Panc1 (cell line): Measurements from ENCODE around the gene WWTR1. TPM values are rescaled to one million over a fixed set of nuclear protein-coding genes. Genes with fewer than 3 reads are reported as not detected.
A peak's percentile ranks its signal among the peaks of the same experiment; 100 is the strongest.

Source experiments
- ATAC-seq: fragments of 200-7000 bp; cut with Tn5 transposase; 2 replicates; pipeline ENCODE4 v1.9.1; 2020; ENCODE audit warnings: mild to moderate bottlenecking, moderate library complexity
- BruUV-seq: library from RNA; stranded (reverse); fragments of 400-500 nt; replicated peaks from 2 replicates; lab custom pipeline; 2021; lab: Mats Ljungman, UMichigan
- CTCF ChIA-PET: fragments of 300-600 bp; sonication (Branson Sonifier 250); formaldehyde crosslinking; loops from one replicate; lab custom pipeline; 2022; ENCODE audit warnings: antibody characterized with exemption; lab: Charles Lee
- POLR2A ChIA-PET: fragments of 300-600 bp; sonication (Branson Sonifier 250); formaldehyde crosslinking; loops from one replicate; lab custom pipeline; 2022; ENCODE audit warnings: antibody characterized with exemption; lab: Charles Lee
- DNase-seq: peaks from one replicate; pipeline ENCODE4 v3.0.0-alpha.2; 2010; ENCODE audit warnings: low read depth, low spot score
- H3K27ac ChIP-seq: 2 replicates; pipeline ENCODE4 v1.5.1; 2011; ENCODE audit warnings: mild to moderate bottlenecking, low read length, inconsistent platforms
- H3K27me3 ChIP-seq: fragments of 200-500 bp; sonication (Bioruptor generic); 2 replicates; pipeline ENCODE4 v1.6.0; 2014; ENCODE audit warnings: low read length, inconsistent platforms; ENCODE audit not compliant: control insufficient read depth, insufficient read depth
- H3K36me3 ChIP-seq: fragments of 200-500 bp; sonication (Bioruptor generic); 2 replicates; pipeline ENCODE4 v1.5.1; 2014; ENCODE audit warnings: inconsistent platforms, mild to moderate bottlenecking, low read length, moderate library complexity; ENCODE audit not compliant: control insufficient read depth, insufficient read depth
- H3K4me1 ChIP-seq: 2 replicates; pipeline ENCODE4 v1.5.1; 2011; ENCODE audit warnings: inconsistent platforms, mild to moderate bottlenecking, low read length, moderate library complexity; ENCODE audit not compliant: control insufficient read depth, insufficient read depth
- H3K4me3 ChIP-seq, 2 experiments: 2 replicates each; pipeline ENCODE4 v1.5.1; 2011 to 2012; ENCODE audit warnings: low read depth in 2 of 2, low read length in 2 of 2, mild to moderate bottlenecking in 2 of 2, inconsistent platforms in 1 of 2, moderate library complexity in 1 of 2
- H3K9me3 ChIP-seq: fragments of 200-500 bp; sonication (Bioruptor generic); 2 replicates; pipeline ENCODE4 v1.5.1; 2014; ENCODE audit warnings: low read depth, mild to moderate bottlenecking, inconsistent platforms, low read length, moderate library complexity; ENCODE audit not compliant: control insufficient read depth, insufficient read depth
- POLR2AphosphoS5 ChIP-seq: IDR thresholded peaks from 2 replicates; pipeline ENCODE4 v1.6.1; 2012; ENCODE audit warnings: mild to moderate bottlenecking, low read depth, low read length, moderate library complexity
- SIN3A ChIP-seq: IDR thresholded peaks from 2 replicates; pipeline ENCODE4 v1.6.1; 2012; ENCODE audit warnings: low read depth, mild to moderate bottlenecking, low read length, moderate library complexity, borderline replicate concordance; ENCODE audit not compliant: insufficient read depth
- TCF7L2 ChIP-seq: IDR thresholded peaks from 2 replicates; pipeline ENCODE4 v1.6.1; 2011; ENCODE audit warnings: mild to moderate bottlenecking, low read depth, low read length, inconsistent platforms
- in situ Hi-C: cut with HindIII; loops from 2 replicates; pipeline ENCODE4 v1.10.0; 2016; ENCODE audit warnings: low sequenced_read_pairs, low pct_unique_long_range_greater_than_20kb
- intact Hi-C: fragments of 100-400 bp; cut with micrococcal nuclease; formaldehyde crosslinking; loops from one replicate; pipeline ENCODE4 v1.10.0; 2022; ENCODE audit not compliant: unreplicated experiment
- total RNA-seq: library from RNA; stranded (reverse); gene quantifications from one replicate; pipeline ENCODE4 v1.2.1, GENCODE V29; 2021; ENCODE audit not compliant: unreplicated experiment
- TF ChIP-seq, protein P1 (sequence below): fragments of 450-650 bp; IDR thresholded peaks from 2 replicates; pipeline ENCODE4 v1.5.1; 2017; ENCODE audit warnings: mild to moderate bottlenecking
- TF ChIP-seq, protein P2 (sequence below), 2 experiments: IDR thresholded peaks; 2 replicates each; pipeline ENCODE4 v1.6.1; 2011 to 2012; ENCODE audit warnings: low read depth in 2 of 2, control low read depth in 1 of 2, low read length in 1 of 2, mild to moderate bottlenecking in 1 of 2, moderate library complexity in 1 of 2; ENCODE audit not compliant: insufficient read depth in 1 of 2

WWTR1 gene
- total RNA-seq, 1 experiment from 2014 or later, result 298 TPM

DNA sequence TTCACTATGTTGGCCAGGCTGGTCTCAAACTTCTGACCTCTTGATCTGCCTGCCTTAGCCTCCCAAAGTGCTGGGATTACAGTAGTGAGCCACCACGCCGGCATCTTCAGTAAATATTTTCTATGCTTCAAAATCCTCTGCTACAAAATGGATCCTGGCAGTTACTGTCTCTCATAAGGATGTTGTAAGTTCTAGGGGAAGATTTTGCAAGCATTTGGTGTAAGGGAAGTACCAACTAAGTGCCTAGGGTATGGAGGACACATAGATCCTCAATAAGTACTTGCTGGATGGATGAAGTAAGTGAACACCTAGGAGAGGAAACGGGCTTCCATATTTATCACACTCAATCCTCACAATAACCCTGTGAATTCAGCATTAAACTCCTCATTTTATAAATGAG is 176.8 kb downstream of the WWTR1 start:
- CTCF ChIA-PET, result interaction anchor here (0.6 kb wide), 1 partner anchor 76 kb away, joined by 4 read pairs; no protein-coding TSS in a partner anchor
- in situ Hi-C loops, result no loop called here
- no peak for ATAC-seq

DNA sequence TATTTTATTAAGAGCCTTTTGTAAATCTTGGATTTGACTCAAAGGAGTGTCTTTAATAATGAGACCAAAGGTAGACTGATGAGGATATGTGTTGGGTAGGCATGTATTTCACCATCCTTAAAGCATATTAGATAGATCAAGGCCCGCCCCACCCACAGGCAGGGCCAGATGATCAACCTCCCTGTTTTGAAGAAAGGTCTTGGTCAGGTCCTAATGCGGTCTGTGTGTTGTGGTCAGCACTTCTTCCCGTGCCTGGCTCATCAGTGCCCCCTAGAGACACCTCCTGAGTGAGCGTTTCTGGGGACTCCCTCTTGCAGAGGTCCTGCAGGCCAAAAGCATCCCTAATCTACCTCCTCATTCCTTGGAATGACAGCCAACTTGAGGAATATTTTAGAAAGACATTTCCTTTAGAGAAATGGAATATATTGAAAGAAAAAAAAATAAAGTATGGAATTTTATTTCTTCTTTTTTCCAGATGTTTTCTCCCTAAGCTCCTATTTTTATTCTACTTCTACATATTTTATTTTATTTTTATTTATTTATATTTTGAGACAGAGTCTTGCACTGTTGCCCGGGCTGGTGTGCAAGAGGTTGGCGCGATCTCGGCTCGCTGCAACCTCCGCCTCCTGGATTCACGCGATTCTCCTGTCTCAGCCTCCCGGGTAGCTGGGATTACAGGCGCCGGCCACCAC is 177.4 kb downstream of the WWTR1 start:
- no peaks in the 10 kb centered on the region for H3K36me3 ChIP-seq

More for the DNA sequence above, 176.8 kb downstream of the WWTR1 start:
- Histone ChIP-seq H3K4me1 (peaks cover 21% of the 10 kb centered on the region), H3K9me3 (no peaks in the 10 kb centered on the region), H3K27me3 (no peaks in the 10 kb centered on the region), H3K27ac (peak overlapping the region; percentile 96), H3K36me3 (no peaks in the 10 kb centered on the region), H3K4me3 (no peak overlapping the region)
- intact Hi-C loops, result loop anchor here (10.0 kb wide), 1 partner anchor 526 kb away; no protein-coding TSS in a partner anchor
- DNase-seq, result no peak
- POLR2A ChIA-PET, result interaction anchor here (1.8 kb wide), 1 partner anchor 108 kb away, joined by 5 read pairs; no protein-coding TSS in a partner anchor
- BruUV-seq, result no TSS peak
- TF ChIP-seq TCF7L2, result no peak

More for the DNA sequence above, 177.4 kb downstream of the WWTR1 start:
- CTCF ChIA-PET, result interaction anchor here (0.6 to 1.7 kb wide), 3 partner anchors 75 to 360 kb away, joined by 3 to 6 read pairs (median 4); no protein-coding TSS in a partner anchor
- in situ Hi-C loops, result no loop called here
- peaks cover 21% of the 10 kb centered on the region for H3K4me1 ChIP-seq
- peak; percentile 92 for DNase-seq
- TF ChIP-seq POLR2AphosphoS5, result peak; percentile 68; the same call in 1 of the 2 replicates
- TF ChIP-seq, protein P1, sequence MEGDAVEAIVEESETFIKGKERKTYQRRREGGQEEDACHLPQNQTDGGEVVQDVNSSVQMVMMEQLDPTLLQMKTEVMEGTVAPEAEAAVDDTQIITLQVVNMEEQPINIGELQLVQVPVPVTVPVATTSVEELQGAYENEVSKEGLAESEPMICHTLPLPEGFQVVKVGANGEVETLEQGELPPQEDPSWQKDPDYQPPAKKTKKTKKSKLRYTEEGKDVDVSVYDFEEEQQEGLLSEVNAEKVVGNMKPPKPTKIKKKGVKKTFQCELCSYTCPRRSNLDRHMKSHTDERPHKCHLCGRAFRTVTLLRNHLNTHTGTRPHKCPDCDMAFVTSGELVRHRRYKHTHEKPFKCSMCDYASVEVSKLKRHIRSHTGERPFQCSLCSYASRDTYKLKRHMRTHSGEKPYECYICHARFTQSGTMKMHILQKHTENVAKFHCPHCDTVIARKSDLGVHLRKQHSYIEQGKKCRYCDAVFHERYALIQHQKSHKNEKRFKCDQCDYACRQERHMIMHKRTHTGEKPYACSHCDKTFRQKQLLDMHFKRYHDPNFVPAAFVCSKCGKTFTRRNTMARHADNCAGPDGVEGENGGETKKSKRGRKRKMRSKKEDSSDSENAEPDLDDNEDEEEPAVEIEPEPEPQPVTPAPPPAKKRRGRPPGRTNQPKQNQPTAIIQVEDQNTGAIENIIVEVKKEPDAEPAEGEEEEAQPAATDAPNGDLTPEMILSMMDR, result peak; percentile 98
- TF ChIP-seq, protein P2, sequence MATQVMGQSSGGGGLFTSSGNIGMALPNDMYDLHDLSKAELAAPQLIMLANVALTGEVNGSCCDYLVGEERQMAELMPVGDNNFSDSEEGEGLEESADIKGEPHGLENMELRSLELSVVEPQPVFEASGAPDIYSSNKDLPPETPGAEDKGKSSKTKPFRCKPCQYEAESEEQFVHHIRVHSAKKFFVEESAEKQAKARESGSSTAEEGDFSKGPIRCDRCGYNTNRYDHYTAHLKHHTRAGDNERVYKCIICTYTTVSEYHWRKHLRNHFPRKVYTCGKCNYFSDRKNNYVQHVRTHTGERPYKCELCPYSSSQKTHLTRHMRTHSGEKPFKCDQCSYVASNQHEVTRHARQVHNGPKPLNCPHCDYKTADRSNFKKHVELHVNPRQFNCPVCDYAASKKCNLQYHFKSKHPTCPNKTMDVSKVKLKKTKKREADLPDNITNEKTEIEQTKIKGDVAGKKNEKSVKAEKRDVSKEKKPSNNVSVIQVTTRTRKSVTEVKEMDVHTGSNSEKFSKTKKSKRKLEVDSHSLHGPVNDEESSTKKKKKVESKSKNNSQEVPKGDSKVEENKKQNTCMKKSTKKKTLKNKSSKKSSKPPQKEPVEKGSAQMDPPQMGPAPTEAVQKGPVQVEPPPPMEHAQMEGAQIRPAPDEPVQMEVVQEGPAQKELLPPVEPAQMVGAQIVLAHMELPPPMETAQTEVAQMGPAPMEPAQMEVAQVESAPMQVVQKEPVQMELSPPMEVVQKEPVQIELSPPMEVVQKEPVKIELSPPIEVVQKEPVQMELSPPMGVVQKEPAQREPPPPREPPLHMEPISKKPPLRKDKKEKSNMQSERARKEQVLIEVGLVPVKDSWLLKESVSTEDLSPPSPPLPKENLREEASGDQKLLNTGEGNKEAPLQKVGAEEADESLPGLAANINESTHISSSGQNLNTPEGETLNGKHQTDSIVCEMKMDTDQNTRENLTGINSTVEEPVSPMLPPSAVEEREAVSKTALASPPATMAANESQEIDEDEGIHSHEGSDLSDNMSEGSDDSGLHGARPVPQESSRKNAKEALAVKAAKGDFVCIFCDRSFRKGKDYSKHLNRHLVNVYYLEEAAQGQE (IDR thresholded peaks at IDR 0.05; ENCODE audit: insufficient read depth in 1 of 2, low read depth in 2 of 2, low read length in 1 of 2), result no peak
- TF ChIP-seq TCF7L2, result peak; percentile 98
- TF ChIP-seq SIN3A, result no peak
- H3K9me3 ChIP-seq, result no peaks in the 10 kb centered on the region
- H3K27ac ChIP-seq, result peak overlapping the region; percentile 96
- peak; percentile 96 for ATAC-seq
- no peak overlapping the region; a peak in 1 of 4 replicates for H3K4me3 ChIP-seq
- BruUV-seq, result no TSS peak
- POLR2A ChIA-PET, result interaction anchor here (0.6 to 1.8 kb wide), 3 partner anchors 30 to 110 kb away, joined by 3 to 5 read pairs (median 3); no protein-coding TSS in a partner anchor
- no peaks in the 10 kb centered on the region for H3K27me3 ChIP-seq
- intact Hi-C loops, result loop anchor here (1.0 to 10.0 kb wide), 2 partner anchors 87 to 526 kb away; no protein-coding TSS in a partner anchor
